Peyer's patch (tissue), 4 donors: ENCODE results near the gene LMF1.

Experiments
- POLR2A ChIP-seq, 2 donors: fragments of 450-650 bp; IDR thresholded peaks; one replicate each; pipeline ENCODE4 v1.5.1; 2017; ENCODE audit warnings: antibody characterized with exemption in 2 of 2, mild to moderate bottlenecking in 2 of 2, moderate library complexity in 2 of 2
- TF ChIP-seq, protein P1 (sequence below), 6 experiments: fragments of 450-650 bp in 4 of 6; fragments of 200-600 bp in 2 of 6; sonication (generic) in 1 of 6; IDR thresholded peaks; one replicate each; pipeline ENCODE4 v1.5.1; 2017 to 2019; ENCODE audit warnings: antibody characterized with exemption in 6 of 6, mild to moderate bottlenecking in 3 of 6, moderate library complexity in 1 of 6

DNA sequence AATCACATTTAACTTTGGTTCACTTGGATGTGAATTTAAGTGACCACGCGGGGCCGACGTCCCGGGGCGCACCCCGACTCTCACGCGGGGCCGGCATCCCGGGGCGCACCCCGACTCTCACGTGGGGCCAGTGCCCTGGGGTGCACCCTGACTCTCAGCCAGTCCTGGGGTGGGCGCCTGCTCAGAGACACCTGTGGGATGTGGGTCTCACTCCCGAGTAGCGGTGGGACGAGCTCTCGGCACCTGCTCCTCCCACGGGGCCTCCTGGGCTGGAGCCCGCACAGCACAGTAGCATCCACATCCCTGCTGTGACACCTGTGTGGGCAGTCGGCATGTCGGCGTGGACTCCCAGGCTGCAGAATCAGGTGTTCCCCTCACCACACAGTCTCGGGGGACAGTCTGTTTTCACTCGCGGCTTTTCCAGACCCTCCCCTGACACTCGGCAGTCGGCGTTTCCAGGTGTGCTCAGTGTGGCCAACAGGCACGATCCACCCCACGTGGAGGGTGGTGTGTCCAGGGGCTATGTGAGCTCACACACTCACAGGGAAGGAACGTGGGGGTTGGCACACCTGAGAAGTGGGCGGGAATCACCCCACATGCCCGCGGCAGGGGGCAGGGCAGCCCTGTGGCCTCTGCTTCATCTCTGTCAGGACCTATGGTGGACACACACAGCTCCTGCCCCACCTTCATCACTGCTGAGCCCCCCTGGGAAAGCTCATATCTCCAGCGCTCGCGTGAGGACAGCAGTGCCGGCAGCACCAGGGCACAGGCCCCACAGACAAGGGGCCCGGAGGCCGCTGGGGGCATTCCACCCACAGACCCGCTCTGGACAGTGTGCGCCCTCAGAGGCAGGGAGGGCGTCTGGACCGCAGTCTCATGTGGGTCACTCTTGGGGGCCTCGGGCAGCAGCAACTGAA lies 51.8 kb downstream of the LMF1 start:
- TF ChIP-seq POLR2A (IDR thresholded peaks at IDR 0.05) = no peak
- TF ChIP-seq, protein P1, sequence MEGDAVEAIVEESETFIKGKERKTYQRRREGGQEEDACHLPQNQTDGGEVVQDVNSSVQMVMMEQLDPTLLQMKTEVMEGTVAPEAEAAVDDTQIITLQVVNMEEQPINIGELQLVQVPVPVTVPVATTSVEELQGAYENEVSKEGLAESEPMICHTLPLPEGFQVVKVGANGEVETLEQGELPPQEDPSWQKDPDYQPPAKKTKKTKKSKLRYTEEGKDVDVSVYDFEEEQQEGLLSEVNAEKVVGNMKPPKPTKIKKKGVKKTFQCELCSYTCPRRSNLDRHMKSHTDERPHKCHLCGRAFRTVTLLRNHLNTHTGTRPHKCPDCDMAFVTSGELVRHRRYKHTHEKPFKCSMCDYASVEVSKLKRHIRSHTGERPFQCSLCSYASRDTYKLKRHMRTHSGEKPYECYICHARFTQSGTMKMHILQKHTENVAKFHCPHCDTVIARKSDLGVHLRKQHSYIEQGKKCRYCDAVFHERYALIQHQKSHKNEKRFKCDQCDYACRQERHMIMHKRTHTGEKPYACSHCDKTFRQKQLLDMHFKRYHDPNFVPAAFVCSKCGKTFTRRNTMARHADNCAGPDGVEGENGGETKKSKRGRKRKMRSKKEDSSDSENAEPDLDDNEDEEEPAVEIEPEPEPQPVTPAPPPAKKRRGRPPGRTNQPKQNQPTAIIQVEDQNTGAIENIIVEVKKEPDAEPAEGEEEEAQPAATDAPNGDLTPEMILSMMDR (IDR thresholded peaks at IDR 0.05) = no peak
